ENCODE measurements around the gene SLC22A2.

The SLC22A2 gene

GRCh38 chr6:160224639-160225237, 33.9 kb downstream of the SLC22A2 start:
- Histone ChIP-seq H2AFZ (ENCODE audit: low read depth, low read length, severe bottlenecking) (no peak overlapping the region), H4K20me1 (ENCODE audit: low read depth, low read length) (no peaks in the 10 kb centered on the region), H3K9me2 (replicated peaks; ENCODE audit: insufficient read depth, low read length) (no peaks in the 10 kb centered on the region), H3K9me3 (ENCODE audit: insufficient read depth, low read length) (no peaks in the 10 kb centered on the region), H3K27me3 (ENCODE audit: low read length) (no peaks in the 10 kb centered on the region), H3K4me2 (ENCODE audit: low read depth, low read length, poor library complexity, severe bottlenecking) (no peak overlapping the region), H3K27ac (ENCODE audit: low read depth, low read length) (no peak overlapping the region), H3K36me3 (ENCODE audit: low read length) (no peaks in the 10 kb centered on the region), H3K9ac (ENCODE audit: low read length) (no peak overlapping the region), H3F3A (ENCODE audit: insufficient read depth) (no peaks in the 10 kb centered on the region), H3K4me3 (ENCODE audit: insufficient read depth, low read length, poor library complexity, severe bottlenecking) (no peak overlapping the region), H3K79me2 (ENCODE audit: insufficient read depth, low read length) (no peaks in the 10 kb centered on the region)
- no peak for TF ChIP-seq CTCF (IDR thresholded peaks at IDR 0.05; ENCODE audit: insufficient read depth, low read length, poor library complexity, severe bottlenecking)
- no peak for TF ChIP-seq EZH2phosphoT487 (conservative IDR thresholded peaks at IDR 0.05; ENCODE audit: low read length)

- Histone ChIP-seq H3K9ac (ENCODE audit: low read length) (no peak overlapping the region), H3K27ac (ENCODE audit: low read depth, low read length) (no peak overlapping the region), H3K9me3 (ENCODE audit: insufficient read depth, low read length) (no peaks in the 10 kb centered on the region), H3K27me3 (ENCODE audit: low read length) (no peaks in the 10 kb centered on the region), H3K79me2 (ENCODE audit: insufficient read depth, low read length) (no peaks in the 10 kb centered on the region), H2AFZ (ENCODE audit: low read depth, low read length, severe bottlenecking) (no peak overlapping the region), H3K4me3 (ENCODE audit: insufficient read depth, low read length, poor library complexity, severe bottlenecking) (no peak overlapping the region), H3K36me3 (ENCODE audit: low read length) (no peaks in the 10 kb centered on the region), H4K20me1 (ENCODE audit: low read depth, low read length) (no peaks in the 10 kb centered on the region), H3K9me2 (replicated peaks; ENCODE audit: insufficient read depth, low read length) (no peaks in the 10 kb centered on the region), H3F3A (ENCODE audit: insufficient read depth) (no peaks in the 10 kb centered on the region), H3K4me2 (ENCODE audit: low read depth, low read length, poor library complexity, severe bottlenecking) (no peak overlapping the region)
- TF ChIP-seq CTCF (IDR thresholded peaks at IDR 0.05; ENCODE audit: insufficient read depth, low read length, poor library complexity, severe bottlenecking) (no peak), EZH2phosphoT487 (conservative IDR thresholded peaks at IDR 0.05; ENCODE audit: low read length) (no peak)
Observed at GRCh38 chr6:160222491-160222890, 36.1 kb downstream of the SLC22A2 start.

GRCh38 chr6:160221918-160222317, 36.7 kb downstream of the SLC22A2 start:
- TF ChIP-seq CTCF (IDR thresholded peaks at IDR 0.05; ENCODE audit: insufficient read depth, low read length, poor library complexity, severe bottlenecking) (no peak), EZH2phosphoT487 (conservative IDR thresholded peaks at IDR 0.05; ENCODE audit: low read length) (no peak)
- Histone ChIP-seq H3K27ac (ENCODE audit: low read depth, low read length) (no peak overlapping the region), H3K9me2 (replicated peaks; ENCODE audit: insufficient read depth, low read length) (no peaks in the 10 kb centered on the region), H3K79me2 (ENCODE audit: insufficient read depth, low read length) (no peaks in the 10 kb centered on the region), H3K27me3 (ENCODE audit: low read length) (no peaks in the 10 kb centered on the region), H3K9ac (ENCODE audit: low read length) (no peak overlapping the region), H4K20me1 (ENCODE audit: low read depth, low read length) (no peaks in the 10 kb centered on the region), H3K4me2 (ENCODE audit: low read depth, low read length, poor library complexity, severe bottlenecking) (no peak overlapping the region), H2AFZ (ENCODE audit: low read depth, low read length, severe bottlenecking) (no peak overlapping the region), H3K9me3 (ENCODE audit: insufficient read depth, low read length) (no peaks in the 10 kb centered on the region), H3K4me3 (ENCODE audit: insufficient read depth, low read length, poor library complexity, severe bottlenecking) (no peak overlapping the region), H3K36me3 (ENCODE audit: low read length) (0 out of 2 replicates have a peak, but pooled peaks cover 3% of the 10 kb centered on the region), H3F3A (ENCODE audit: insufficient read depth) (no peaks in the 10 kb centered on the region)

Measured in SU-DHL-6 (cell line).